ENCODE measurements around the gene AGAP1.

AGAP1 gene

GRCh38 chr2:236102971-236103370 is 609.1 kb downstream of the AGAP1 start:
- DNase-seq = no peak
- peak; percentile 23 for ATAC-seq

- ATAC-seq (no peak), DNase-seq (no peak)
Observed at GRCh38 chr2:236103981-236104380, 610.1 kb downstream of the AGAP1 start.

GRCh38 chr2:236105955-236106607 is 612.2 kb downstream of the AGAP1 start:
- DNase-seq = no peak
- ATAC-seq = no peak

- ATAC-seq = no peak
Observed at GRCh38 chr2:236106761-236107160, 612.9 kb downstream of the AGAP1 start.

GRCh38 chr2:236107536-236107935 is 613.7 kb downstream of the AGAP1 start:
- no peak for ATAC-seq

More at GRCh38 chr2:236106761-236107160, 612.9 kb downstream of the AGAP1 start:
- DNase-seq = no peak

GRCh38 chr2:236107942-236108625 is 614.2 kb downstream of the AGAP1 start:
- DNase-seq = no peak
- ATAC-seq = no peak

More at GRCh38 chr2:236107536-236107935, 613.7 kb downstream of the AGAP1 start:
- DNase-seq = no peak

- ATAC-seq (no peak), DNase-seq (no peak)
Observed at GRCh38 chr2:236109061-236109460, 615.2 kb downstream of the AGAP1 start.

- ATAC-seq = no peak
- no peak for DNase-seq
Observed at GRCh38 chr2:236109473-236109872, 615.6 kb downstream of the AGAP1 start.

GRCh38 chr2:236112466-236112865 is 618.6 kb downstream of the AGAP1 start:
- ATAC-seq (no peak), DNase-seq (no peak)

- DNase-seq (no peak), ATAC-seq (no peak)
Observed at GRCh38 chr2:236113425-236113824, 619.6 kb downstream of the AGAP1 start.

- DNase-seq = no peak
- no peak for ATAC-seq
Observed at GRCh38 chr2:236113948-236114347, 620.1 kb downstream of the AGAP1 start.

GRCh38 chr2:236114959-236115358 is 621.1 kb downstream of the AGAP1 start:
- no peak for DNase-seq
- no peak for ATAC-seq

- no peak for DNase-seq
- no peak for ATAC-seq
Observed at GRCh38 chr2:236117401-236117800, 623.6 kb downstream of the AGAP1 start.

- DNase-seq = no peak
- no peak for ATAC-seq
Observed at GRCh38 chr2:236117861-236118269, 624.0 kb downstream of the AGAP1 start.

- DNase-seq (no peak), ATAC-seq (no peak)
Observed at GRCh38 chr2:236119003-236119402, 625.2 kb downstream of the AGAP1 start.

- no peak for DNase-seq
- ATAC-seq = no peak
Observed at GRCh38 chr2:236119476-236119875, 625.6 kb downstream of the AGAP1 start.

GRCh38 chr2:236120141-236120601 is 626.3 kb downstream of the AGAP1 start:
- no peak for DNase-seq
- ATAC-seq = no peak

GRCh38 chr2:236120829-236121228 is 627.0 kb downstream of the AGAP1 start:
- DNase-seq = no peak
- no peak for ATAC-seq

- no peak for ATAC-seq
- no peak for DNase-seq
Observed at GRCh38 chr2:236121546-236121945, 627.7 kb downstream of the AGAP1 start.

GRCh38 chr2:236122236-236122635 is 628.4 kb downstream of the AGAP1 start:
- ATAC-seq (no peak), DNase-seq (no peak)

- no peak for DNase-seq
- no peak for ATAC-seq
Observed at GRCh38 chr2:236123716-236124115, 629.9 kb downstream of the AGAP1 start.

GRCh38 chr2:236124182-236124893 is 630.5 kb downstream of the AGAP1 start:
- ATAC-seq (no peak), DNase-seq (no peak)

GRCh38 chr2:236125541-236125940 is 631.7 kb downstream of the AGAP1 start:
- ATAC-seq (no peak), DNase-seq (no peak)
